Stimulated activated naive CD8-positive, alpha-beta T cell treated with anti-CD3 and anti-CD28 coated beads, Interleukin-15, amount 100 ng/mL, for 72 hours (primary cell): Measurements from ENCODE around the gene SIGLEC6.
A peak's percentile ranks its signal among the peaks of the same experiment; 100 is the strongest.

Source experiments
- ATAC-seq: fragments of 150-1000 bp; cut with Tn5 transposase; 2 replicates; pipeline ENCODE4 v1.10.0; 2021; ENCODE audit warnings: mild to moderate bottlenecking, moderate library complexity
- DNase-seq, 2 donors: peaks; one replicate each; pipeline ENCODE4 v3.0.0; 2021 to 2022
- H3K27ac Mint-ChIP-seq, 2 donors: one replicate each; pipeline ENCODE4 v1.8.0; 2022; ENCODE audit warnings: mild to moderate bottlenecking in 2 of 2, mixed read lengths in 2 of 2, moderate library complexity in 2 of 2
- H3K27me3 Mint-ChIP-seq: one replicate; pipeline ENCODE4 v1.8.0; 2022; ENCODE audit warnings: mixed read lengths
- H3K4me1 Mint-ChIP-seq: one replicate; pipeline ENCODE4 v1.8.0; 2022; ENCODE audit warnings: mild to moderate bottlenecking, mixed read lengths
- H3K4me3 Mint-ChIP-seq, 2 donors: one replicate each; pipeline ENCODE4 v1.8.0; 2022; ENCODE audit warnings: mild to moderate bottlenecking in 2 of 2, mixed read lengths in 2 of 2, moderate library complexity in 1 of 2
- H3K9me3 Mint-ChIP-seq, 2 donors: one replicate each; pipeline ENCODE4 v1.8.0; 2022; ENCODE audit warnings: mixed read lengths in 2 of 2

SIGLEC6 gene

DNA sequence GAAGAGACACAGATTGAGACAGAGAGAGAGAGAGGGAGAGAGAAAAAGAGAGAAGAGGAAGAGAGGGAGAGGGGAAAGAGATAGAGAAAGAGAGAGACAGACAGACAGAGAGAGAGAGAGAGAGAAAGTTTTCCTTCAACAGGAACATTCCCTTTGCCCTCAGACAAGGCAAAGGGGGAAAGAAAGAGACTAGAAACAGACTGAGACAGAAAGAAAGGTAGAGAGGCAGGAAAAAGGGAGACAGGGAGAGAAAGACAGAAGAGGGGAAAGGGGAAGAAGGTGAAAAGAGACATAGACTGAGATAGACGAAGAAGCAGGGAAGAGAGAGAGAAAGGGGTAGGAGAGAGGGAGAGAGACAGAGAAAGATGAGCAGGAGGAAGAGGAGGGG, 21.1 kb upstream of the SIGLEC6 start:
- Mint-ChIP-seq H3K4me3 (no peak overlapping the region), H3K27me3 (peaks cover 74% of the 10 kb centered on the region), H3K27ac (no peak overlapping the region), H3K9me3 (peaks cover 11 to 17% of the 10 kb centered on the region in 2 donors), H3K4me1 (peaks cover 17% of the 10 kb centered on the region)
- ATAC-seq = no peak
- DNase-seq = no peak

DNA sequence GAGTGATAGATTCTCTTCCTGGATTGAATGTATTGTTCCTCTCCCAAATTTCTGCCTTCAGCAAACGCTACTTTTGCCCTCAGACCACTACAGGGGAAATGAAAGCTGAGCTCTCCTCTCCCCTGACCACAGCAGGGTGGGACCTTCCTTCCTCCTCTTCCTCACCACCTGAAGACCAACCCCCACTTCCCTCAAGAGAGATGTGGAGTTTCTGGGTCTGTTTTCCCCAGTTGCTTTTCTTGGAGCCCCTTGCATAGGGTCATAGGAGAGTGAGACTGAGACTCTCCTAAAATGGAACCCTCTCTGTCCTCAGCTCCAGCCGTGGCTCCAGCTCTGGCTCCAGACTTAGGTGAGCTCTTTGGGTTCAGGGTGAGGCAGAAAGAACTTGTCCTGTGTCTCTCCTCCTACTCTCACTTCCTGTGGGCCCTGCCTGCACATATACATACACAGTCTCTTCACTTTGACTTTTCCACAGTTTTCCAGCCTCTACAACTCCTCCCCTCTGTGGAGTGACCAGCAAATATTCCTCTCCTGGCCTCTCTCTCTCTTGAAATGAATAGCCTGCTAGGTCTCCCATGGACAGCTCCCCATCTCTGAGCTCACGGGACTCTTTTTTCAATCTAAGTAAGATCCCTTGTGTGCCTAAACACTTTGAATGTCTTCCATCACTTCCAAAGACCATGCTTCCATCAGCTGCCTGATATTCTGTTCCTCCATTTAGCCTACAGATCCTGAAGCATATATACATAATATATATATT, 20.4 kb upstream of the SIGLEC6 start:
- Mint-ChIP-seq H3K9me3 (peaks cover 11 to 17% of the 10 kb centered on the region in 2 donors), H3K4me3 (no peak overlapping the region), H3K4me1 (peaks cover 23% of the 10 kb centered on the region), H3K27me3 (peaks cover 80% of the 10 kb centered on the region), H3K27ac (no peak overlapping the region)
- no peak for ATAC-seq
- no peak for DNase-seq

DNA sequence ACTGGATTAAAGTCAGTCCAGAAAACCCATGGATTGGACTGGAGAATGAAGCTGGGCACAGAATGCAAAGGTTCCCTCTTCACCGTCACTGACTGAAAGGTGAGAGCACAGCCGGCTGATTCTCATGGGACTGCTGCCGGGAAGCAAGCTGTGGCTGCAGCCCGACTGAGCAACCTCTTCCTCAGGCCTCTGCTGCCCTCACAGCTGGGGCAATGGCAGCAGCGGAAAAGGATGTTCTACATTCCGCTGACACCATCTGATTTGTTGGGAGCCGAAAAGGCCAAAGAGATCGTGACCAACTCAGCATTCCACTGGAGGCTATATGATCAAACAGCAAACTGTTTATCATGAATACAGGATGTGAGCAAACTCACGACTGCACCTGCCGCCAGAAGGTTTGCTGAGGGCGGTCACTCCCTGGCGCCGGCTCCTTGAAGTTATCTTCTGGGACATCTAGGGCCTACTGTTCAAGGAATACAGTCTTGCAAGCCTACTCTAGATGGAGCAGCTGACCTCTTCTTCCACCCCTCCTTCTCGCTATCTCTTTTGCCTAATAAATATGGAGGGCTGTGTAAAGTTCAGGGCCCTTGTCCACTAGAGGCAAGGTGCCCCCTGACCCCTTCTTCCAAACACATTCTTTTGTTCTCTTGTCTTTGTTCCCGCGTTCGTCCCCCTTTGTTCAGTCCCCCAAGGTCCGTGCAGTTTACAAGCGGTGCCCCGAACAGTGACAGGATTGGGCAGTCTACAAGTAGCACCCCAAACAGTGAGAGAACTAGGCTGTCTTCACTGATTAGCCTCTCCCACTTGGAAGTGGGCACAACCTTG, 19.6 kb upstream of the SIGLEC6 start:
- Mint-ChIP-seq H3K27ac (peak overlapping the region in 1 of 2 donors; percentile 14), H3K9me3 (peaks cover 9 to 17% of the 10 kb centered on the region in 2 donors), H3K27me3 (peaks cover 80% of the 10 kb centered on the region), H3K4me3 (no peak overlapping the region), H3K4me1 (peaks cover 29% of the 10 kb centered on the region)
- ATAC-seq = no peak
- DNase-seq = no peak

DNA sequence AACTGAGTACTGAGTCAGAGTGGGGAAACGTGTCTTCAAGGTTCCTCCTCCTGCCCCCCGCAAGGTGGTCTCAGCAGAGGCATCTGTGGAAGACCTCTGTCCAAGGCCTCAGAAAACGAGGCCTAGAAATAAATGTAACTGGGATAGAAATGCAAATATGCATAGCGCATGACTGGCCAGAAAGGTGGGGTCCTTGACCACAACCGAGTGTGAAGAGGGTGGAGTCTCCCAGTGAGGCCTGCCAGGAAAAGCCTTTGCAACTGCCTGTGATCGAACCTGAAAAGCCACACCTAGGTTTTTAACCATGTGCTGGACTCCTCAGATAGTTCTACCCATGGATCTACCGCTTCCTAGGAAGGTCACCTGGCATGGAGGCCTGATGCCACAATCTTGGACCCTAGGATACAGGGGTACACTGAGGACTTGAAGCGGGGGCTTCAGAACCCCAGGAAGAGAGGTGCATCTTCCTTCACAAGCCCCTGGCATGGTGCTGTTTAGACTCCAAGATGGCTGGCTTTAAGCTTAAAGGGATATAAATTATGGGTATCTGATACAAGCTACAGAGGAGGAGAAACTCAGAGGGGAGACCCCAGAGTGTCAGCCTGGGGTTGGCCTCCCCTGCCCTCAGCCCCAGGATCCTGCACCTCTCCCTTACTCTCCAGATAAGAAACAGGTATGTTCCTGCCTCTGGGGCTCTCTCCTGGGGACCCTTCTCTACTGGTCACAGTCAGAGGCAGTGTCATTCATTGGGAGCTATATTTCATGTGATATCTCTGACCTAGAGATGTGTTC, 18.3 kb upstream of the SIGLEC6 start:
- H3K27me3 Mint-ChIP-seq = peaks cover 85% of the 10 kb centered on the region
- no peak overlapping the region for H3K4me3 Mint-ChIP-seq
- DNase-seq (no peak), ATAC-seq (no peak)
- peaks cover 6 to 17% of the 10 kb centered on the region in 2 donors for H3K9me3 Mint-ChIP-seq
- H3K4me1 Mint-ChIP-seq = peaks cover 29% of the 10 kb centered on the region
- H3K27ac Mint-ChIP-seq = no peak overlapping the region

DNA sequence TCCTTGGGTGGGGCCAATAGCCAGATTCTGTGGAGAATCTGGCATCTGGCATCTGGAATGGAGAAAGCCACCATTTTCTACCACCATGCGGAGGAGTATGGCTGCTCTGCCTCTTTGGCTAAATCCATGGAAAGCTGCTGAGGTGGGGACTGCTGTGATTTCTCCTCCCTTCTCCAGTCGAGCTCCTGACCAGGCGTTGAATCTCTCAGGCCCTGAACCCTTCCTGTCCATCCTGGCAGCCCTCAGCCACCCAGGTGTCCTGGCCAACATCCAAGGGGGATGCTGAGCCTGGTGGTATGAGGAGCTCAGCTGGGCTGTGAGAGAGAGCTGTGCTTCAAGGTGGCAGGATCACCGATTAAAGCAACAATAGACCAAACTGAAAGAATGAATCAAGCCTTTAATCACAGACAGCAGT, 17.4 kb upstream of the SIGLEC6 start:
- H3K9me3 Mint-ChIP-seq = peaks cover 6 to 17% of the 10 kb centered on the region in 2 donors
- no peak for DNase-seq
- peaks cover 86% of the 10 kb centered on the region for H3K27me3 Mint-ChIP-seq
- ATAC-seq = no peak
- no peak overlapping the region for H3K27ac Mint-ChIP-seq
- H3K4me3 Mint-ChIP-seq = no peak overlapping the region
- H3K4me1 Mint-ChIP-seq = peaks cover 29% of the 10 kb centered on the region

DNA sequence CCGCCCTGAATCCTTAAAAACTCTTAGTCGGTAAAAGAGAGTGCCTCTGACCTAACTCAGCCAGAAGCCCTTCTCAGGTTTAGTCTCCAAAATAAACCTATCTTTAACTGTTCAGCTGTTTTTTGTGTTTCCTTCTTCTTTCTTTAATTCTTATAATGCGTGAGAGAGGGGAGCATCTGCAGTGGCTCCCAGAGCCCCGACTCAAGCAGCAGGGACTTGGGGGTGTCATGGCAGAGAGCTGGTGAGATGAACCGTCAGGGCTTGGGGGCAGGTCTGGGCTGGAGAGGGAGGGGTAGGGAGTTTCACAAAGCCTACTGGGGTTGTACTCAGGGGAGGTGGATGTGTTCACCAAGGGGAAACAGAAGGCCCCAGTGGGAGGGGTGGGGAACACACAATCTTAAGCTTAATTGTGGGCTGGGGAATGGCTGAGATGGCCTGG, 16.8 kb upstream of the SIGLEC6 start:
- H3K9me3 Mint-ChIP-seq = peaks cover 6 to 17% of the 10 kb centered on the region in 2 donors
- no peak overlapping the region for H3K27ac Mint-ChIP-seq
- DNase-seq (no peak), ATAC-seq (no peak)
- H3K4me3 Mint-ChIP-seq = no peak overlapping the region
- H3K4me1 Mint-ChIP-seq = peaks cover 29% of the 10 kb centered on the region
- H3K27me3 Mint-ChIP-seq = peaks cover 89% of the 10 kb centered on the region

DNA sequence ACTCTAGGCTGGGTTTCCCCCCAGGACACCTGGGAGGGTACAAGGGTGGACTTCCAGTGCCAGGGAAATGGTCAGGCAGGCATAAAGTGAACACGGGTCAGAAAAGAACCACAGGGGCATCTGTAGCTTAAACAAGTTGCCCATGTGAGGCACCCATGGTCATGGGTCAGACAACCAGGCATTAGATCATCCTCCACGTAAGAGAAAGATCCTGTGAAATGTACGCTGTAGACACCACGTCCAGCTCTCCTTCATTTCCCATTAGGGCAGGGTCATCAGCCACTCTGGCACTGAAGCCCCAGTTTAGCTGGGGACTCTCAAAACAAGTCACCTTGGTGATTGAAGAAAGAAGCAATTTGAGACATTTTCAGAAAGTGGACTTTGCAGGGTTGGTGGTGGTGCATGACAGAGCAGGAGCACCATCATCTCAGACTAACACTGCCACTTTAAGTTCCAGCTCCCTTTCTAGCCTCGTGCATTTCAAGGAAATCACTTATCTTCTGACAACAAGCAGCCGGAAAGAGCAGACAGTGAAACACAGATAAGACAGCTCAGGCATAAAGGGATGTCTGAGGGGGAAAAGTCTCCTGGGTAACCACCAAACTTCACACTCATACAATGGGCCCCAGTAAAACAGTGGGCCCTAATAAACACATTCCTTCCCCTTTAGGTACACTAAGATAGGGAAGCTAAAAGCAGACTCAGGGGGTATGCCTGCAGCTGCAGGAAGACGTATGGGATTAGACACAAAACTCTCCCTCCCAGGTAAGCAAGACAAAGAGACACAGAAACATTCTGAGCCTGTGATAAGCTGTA, 16.1 kb upstream of the SIGLEC6 start:
- peaks cover 29% of the 10 kb centered on the region for H3K4me1 Mint-ChIP-seq
- peaks cover 89% of the 10 kb centered on the region for H3K27me3 Mint-ChIP-seq
- ATAC-seq (no peak), DNase-seq (no peak)
- no peak overlapping the region for H3K27ac Mint-ChIP-seq
- peaks cover 3 to 14% of the 10 kb centered on the region in 2 donors for H3K9me3 Mint-ChIP-seq
- H3K4me3 Mint-ChIP-seq = no peak overlapping the region

DNA sequence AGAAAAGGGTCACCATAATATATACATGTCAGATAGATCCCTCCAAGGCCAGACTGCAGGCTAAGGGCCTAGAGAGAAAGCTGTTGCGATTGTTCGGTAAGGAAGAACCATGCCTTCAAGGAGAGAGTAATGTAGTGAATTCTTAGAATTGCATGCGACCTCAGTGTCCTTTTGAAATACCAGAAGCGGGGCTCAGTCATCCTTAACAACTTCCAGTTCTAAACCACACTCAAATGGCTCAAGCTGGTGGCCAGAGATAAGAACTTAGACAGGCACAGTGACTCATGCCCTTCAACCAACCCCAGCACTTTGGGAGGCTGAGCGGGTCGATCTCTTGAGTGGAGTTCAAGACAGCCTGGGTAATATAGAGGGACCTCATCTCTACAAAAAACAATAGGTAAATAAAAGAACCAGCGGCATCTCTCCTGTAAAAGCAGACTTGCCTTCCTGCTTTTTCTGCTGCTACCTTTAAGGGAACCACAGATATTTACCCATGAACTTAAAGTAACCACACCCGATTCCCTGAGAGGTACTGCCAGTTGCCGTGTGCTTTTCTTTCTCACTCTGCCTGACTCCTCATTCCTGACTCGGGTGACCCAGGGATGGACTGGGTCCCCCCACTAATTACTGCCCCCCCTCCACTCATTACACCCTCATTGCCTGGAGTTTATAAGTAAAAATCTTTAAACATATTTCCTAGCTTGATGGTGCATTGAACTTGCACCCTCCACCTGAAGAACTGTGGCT, 15.4 kb upstream of the SIGLEC6 start:
- Mint-ChIP-seq H3K27ac (no peak overlapping the region), H3K9me3 (peaks cover 0 to 7% of the 10 kb centered on the region in 2 donors), H3K4me1 (peaks cover 24% of the 10 kb centered on the region), H3K27me3 (peaks cover 89% of the 10 kb centered on the region), H3K4me3 (no peak overlapping the region)
- DNase-seq (no peak), ATAC-seq (peak; percentile 54)

DNA sequence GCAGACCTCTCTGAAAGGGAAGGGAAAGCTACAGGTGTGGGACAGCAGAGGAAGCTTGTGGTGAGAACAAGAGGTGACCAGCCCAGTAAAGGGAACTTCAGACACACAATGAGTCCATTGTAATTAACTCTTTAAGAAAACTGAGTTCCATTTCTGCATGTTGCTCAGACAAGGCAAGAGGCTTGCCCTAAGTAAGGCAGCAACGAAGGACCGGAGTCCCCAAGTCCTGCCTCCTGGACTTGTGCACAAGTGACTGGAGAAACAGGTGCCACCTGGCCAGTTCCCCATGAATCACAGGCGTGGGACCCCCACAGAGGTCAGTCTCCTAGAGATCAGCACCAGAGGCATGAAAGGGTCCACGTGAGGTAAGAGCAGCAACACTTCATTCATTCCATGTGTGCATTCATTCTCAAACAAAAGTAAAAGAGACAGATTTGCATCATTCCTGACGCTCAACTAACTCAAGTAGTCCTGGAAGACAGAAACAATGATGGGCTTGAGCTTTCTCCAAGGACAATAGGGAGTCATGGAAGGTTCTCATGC, 14.7 kb upstream of the SIGLEC6 start:
- Mint-ChIP-seq H3K4me1 (peaks cover 17% of the 10 kb centered on the region), H3K4me3 (no peak overlapping the region), H3K27me3 (peaks cover 89% of the 10 kb centered on the region), H3K27ac (no peak overlapping the region), H3K9me3 (peaks cover 0 to under 1% of the 10 kb centered on the region in 2 donors)
- DNase-seq (no peak), ATAC-seq (no peak)

DNA sequence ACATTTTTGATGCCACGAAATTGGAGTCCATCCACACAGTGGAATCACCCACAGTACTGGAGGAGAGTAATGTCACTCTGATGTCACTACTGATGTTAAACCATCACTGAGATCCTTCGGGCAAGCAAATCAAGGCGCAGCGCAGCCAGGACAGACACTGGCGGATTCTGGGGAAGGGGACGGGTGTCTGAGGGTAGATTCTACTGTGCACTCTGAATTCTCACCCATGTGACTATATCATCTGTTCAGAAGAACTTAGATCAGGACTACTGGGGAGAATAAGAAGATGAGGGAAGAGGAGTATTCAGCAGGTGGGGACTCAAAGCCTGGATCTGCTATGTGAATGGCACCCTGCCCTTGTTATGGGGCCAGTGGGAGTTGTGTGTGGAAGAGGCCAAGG, 12.6 kb upstream of the SIGLEC6 start:
- Mint-ChIP-seq H3K4me1 (peaks cover 16% of the 10 kb centered on the region), H3K9me3 (no peaks in the 10 kb centered on the region), H3K4me3 (no peak overlapping the region), H3K27me3 (peaks cover 83% of the 10 kb centered on the region), H3K27ac (no peak overlapping the region)
- ATAC-seq = no peak
- DNase-seq = no peak

DNA sequence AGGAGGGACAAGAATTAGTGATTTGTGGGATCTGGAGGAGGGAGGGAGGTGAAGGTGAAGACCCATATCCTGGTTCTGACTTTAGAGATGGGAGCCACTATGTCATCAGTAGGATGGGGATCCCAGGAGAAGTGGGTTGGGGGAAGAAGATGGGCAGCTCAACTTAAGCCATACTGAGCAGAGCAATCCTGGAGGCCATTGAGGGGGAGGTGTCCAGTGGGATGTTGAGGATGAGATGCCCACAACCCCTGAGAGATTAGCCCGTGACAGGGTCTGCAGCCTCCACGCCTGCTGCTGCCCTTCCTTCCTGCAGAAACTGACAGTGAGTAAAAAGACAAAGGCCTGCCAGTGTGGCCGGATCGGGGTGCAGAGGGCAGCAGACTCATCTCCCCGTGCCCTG, 11.2 kb upstream of the SIGLEC6 start:
- DNase-seq = no peak
- no peak for ATAC-seq
- H3K4me3 Mint-ChIP-seq = no peak overlapping the region
- H3K4me1 Mint-ChIP-seq = peaks cover 13% of the 10 kb centered on the region
- H3K27ac Mint-ChIP-seq = no peak overlapping the region
- no peaks in the 10 kb centered on the region for H3K9me3 Mint-ChIP-seq
- H3K27me3 Mint-ChIP-seq = peaks cover 82% of the 10 kb centered on the region

DNA sequence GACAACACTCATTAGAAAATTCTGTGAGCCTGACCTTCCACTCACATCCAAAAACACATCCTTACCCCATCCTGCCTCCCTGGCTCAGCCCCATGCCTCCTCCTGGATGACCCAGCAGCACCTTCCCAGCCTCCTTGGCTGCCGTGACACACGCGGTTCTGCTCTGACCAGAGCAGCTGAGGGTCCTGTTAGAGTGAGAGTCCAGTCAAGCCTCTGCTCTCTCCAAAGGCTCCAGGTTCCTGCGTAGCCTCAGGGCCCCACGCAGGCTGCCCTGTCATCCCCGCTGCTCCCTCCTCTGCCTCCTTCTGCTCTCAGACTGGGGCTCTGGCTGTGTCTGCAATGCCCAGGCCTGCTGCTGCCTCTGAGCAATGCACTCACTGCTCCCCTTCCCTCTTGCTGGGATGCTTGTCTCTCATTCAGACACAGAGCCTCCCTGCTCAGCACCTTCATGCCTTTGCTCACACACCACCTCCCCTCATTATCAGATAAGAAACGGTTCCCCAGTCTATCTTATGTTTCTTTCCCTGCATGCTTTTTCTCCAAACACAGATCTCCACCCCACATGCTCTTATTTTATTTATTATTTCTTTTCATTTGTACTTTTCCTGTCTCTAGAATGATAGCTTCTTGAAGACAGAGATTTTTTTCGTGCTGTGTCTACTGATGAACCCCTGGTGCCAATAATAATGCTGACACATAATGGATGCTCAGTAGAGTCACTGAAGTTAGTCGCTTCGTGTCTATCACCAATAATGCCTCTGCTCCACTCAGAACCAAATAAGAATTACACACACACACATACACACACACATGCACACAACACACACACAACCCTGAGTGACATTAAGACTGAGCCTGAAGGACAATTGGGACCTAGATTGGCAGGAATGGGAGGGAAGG, 10.2 kb upstream of the SIGLEC6 start:
- no peak for DNase-seq

DNA sequence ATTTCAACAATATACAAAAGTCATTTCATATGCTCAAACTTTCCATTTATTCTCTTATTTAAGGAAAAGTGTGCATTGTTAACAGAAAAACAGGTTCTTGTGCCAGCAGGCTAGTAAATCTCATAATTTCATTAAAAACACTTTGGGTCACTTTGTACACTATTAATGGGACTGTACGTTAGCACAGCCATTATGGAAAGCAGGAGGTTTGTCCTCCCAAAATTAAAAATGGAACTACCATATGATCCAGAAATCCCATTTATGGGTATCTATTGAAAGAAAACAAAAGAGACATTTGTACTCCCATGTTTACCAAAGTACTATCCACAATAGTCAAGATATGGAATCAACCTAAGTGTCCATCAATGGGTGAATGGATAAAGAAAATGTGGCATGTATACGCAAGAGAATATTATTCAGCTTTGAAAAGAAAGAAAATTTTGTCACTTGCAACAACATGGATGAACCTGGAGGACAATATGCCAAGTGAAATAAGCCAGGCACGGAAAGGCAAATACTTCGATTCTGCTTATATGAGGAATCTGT, 8.4 kb upstream of the SIGLEC6 start:
- no peaks in the 10 kb centered on the region for H3K4me1 Mint-ChIP-seq
- H3K4me3 Mint-ChIP-seq = no peak overlapping the region

More for the DNA sequence above, 10.2 kb upstream of the SIGLEC6 start:
- ATAC-seq = no peak
- Mint-ChIP-seq H3K4me3 (no peak overlapping the region), H3K9me3 (peaks cover 0 to under 1% of the 10 kb centered on the region in 2 donors), H3K27me3 (peaks cover 81% of the 10 kb centered on the region), H3K27ac (peak overlapping the region; percentile 5 to 43), H3K4me1 (peaks cover 6% of the 10 kb centered on the region)

More for the DNA sequence above, 8.4 kb upstream of the SIGLEC6 start:
- H3K27ac Mint-ChIP-seq = no peak overlapping the region
- DNase-seq (no peak), ATAC-seq (no peak)
- H3K9me3 Mint-ChIP-seq = peaks cover 2 to 16% of the 10 kb centered on the region in 2 donors
- peaks cover 81% of the 10 kb centered on the region for H3K27me3 Mint-ChIP-seq
